GM04504 (cell line): ENCODE measurements around the gene TSPO.
A peak's percentile ranks its signal among the peaks of the same experiment; 100 is the strongest.
"Not testable (repeated sequence)": the region's sequence is repeated elsewhere in the genome, so short reads cannot be mapped to it uniquely, and the experiment has no call there.

ENCODE experiments used
- DNase-seq: peaks from one replicate; pipeline ENCODE4 v3.0.0-alpha.2; 2012; ENCODE audit warnings: low read depth

TSPO gene

DNA sequence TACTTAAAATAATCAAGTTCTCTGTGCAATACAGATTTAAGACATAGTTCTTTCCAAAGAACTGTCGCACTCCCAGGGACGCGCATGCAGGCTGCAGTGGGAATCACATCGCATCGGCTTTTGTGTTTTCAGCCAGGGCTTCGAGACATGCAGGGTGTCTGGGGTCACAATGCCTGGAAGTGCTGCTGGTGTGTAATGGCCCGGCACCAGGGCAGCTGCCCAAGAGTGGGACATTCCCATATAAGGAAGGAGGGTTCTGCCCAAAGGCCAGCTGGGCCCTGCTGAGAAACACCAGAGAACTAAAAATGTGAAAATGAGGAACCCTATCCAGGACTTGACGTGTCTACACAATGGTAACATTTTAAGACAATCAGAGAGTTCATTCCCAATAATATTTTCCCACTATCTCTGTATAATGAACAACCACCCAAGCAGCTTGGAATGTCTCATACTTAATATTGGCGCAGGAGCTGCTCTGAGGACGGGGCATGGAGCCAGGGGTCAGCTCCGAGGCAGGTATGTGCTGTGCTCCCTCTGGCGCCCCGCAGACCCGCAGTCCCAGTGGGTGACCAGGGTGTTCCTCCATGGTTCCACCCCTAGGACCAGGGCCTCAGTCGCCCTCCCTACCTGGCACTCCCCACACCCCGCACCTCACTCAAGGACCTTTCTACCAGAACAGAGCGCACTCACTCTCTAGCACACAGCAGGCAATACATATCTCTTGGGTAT lies 19.4 kb upstream of the TSPO start:
- DNase-seq = no peak

DNA sequence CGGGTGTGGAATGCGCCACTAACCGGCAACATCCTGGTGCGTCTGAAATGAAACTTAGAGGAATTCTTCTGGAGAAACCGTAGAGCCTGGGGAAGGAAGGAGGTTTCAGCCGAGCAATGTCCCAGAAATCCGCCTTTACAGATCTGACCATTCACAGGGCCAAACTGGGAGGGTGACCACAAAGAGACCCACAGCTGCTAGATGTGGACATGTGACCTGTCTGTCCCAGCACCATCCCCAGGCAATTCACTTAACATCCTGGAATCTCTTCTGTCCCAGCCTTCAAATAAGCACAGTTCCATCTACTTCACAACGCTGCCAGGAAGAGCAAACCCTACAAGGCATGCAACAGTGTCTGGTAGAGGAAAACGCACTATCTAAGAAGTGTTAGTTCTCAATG lies 18.0 kb upstream of the TSPO start:
- DNase-seq = no peak

DNA sequence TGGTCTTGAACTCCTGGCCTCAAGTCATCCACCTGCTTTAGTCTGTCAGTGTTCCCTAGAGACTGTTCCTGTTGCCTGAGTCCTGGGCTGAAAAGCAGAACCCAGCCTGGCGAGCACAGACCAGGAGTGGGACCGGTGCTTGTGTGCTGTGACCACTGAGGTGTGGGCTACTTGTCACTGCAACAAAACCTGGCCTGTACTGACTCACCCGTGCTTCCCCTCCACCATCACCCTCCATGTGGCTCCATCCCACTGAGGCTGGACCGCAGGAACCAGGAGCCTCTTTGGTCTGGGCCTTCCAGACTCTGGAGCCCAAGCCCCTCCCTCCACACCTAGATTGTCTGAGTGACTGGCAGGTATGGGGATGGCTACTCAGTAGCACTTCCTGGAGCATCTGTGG lies 16.8 kb upstream of the TSPO start:
- no peak for DNase-seq

DNA sequence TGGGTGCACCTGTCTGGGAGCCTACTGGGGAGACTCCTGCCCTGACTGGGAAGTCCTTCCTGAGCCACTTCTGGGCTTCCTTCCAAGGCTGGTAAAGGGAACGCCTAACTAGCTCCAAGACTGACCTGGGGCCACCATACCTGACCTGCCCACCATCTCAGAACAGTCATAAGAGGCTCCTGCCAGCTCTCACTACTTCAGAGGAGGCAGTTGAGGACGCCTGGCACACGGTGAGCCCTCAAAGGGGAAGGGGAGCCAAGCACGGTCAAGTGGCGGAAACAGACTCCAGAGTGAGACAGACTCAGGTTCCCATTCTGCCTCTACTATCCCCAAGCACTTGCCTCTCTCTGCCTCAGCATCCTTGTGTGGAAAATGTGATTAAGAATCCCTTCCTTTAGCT lies 15.8 kb upstream of the TSPO start:
- no peak for DNase-seq

DNA sequence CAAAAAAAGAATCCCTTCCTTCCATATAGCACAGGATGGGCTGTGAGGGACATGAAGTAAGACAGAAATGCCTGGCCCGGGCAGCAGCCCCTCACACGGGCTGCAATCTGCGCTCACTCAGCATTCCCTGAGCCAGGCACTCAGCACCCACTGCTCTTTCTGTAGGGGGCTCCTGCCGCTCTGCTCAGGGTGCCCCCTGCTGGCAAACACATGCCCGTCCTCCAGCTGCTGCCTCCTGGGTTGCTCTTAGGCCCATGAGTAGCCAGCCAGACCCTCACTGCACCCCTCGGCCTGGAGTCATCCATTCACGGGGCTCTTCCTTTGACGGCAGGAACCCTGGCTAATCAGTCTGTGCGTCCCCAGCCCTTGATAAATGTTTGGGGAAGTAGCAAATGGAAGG lies 15.1 kb upstream of the TSPO start:
- no peak for DNase-seq

DNA sequence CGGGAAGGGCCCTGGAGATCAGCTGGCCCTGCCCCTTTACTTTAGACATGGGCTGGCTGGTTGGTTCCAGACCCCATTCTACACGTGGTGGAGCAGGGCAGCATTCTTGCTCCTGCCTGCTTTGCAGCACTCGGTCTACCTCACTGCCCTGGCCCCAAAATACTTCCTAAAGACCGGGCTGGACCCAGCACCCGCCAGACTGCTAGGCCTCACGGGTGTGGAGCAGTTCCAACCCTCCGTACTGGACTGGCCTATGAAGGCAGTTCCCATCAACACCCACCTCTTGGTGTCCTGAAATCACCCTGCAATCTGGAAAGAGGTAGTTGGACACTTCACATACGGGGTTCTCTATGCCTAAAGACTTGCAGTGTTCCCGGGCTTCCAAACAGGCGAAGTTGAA lies 14.6 kb upstream of the TSPO start:
- no peak for DNase-seq

DNA sequence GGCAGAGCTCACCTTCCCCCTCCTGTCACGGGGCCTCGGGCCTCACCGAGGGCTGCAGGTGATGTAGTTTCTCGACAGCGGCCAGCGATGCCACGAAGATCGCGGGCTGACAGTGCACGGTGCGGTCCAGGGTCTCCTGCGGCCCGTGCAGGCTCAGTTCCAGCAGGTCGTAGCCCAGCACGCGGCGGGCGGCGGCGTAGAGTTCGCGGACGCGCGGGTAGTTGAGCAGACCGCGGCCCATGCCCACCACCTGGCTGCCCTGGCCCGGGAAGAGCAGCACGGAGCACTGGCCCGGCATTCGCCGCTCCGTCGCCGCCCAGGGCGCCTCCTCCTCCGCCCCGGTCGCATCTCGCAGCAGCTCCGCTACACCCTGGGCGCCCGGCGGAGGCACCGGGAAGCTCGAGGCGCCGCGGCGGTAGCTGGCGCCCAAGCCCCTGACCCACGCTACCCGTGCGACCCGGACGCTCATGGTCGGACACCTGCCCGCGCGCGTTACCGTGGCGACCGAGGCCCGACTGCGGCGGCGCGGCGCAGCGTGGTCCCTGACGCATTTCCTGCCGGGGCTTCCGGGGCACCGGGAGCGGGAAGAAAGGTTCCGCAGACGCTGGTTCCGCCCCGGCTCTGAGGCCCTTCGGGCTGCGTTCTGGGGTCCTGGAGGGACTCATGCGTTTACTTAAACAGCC lies 8.3 kb upstream of the TSPO start, which contains the start of gene MCAT:
Gene MCAT (minus strand): TSS at position 519 of the 683 bp plus-strand sequence. CDS start 50 bp downstream, at position 469.
- peak; percentile 35 for DNase-seq

DNA sequence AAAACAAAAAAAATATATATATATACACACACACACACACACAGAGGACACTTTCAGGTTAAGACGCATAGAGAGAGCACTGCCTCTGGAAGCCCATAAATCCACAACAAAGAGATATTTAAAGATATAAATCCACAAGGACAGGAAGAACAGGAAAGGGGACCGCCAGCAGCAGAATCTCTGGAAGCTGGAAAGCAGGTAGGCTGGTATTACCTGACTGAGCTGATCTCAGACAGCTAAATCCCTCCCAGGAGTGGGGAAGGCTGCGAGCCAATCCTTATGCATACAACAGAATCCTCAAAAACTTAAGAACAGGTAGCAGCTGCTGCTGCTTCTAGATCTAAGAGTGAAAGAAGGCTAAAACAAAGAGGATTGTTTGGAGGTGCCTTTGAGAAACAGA lies 6.4 kb upstream of the TSPO start:
- no peak for DNase-seq

DNA sequence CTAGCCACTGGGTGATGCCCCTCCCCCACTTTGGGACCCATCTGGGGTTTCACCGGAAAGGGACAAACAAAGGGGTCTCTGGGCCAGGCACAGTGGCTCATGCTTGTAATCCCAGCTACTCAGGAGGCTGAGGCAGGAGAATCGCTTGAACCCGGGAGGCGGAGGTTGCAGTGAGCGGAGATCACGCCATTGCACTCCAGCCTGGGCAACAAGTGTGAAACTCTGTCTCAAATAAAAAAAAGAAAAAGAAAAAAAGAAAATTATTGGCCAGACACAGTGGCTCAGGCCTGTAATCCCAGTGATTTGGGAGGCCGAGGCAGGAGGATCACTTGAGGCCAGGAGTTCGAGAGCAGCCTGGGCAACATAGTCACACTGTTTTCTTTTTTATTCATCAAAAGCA lies 6.0 kb upstream of the TSPO start:
- not testable (repeated sequence) for DNase-seq

DNA sequence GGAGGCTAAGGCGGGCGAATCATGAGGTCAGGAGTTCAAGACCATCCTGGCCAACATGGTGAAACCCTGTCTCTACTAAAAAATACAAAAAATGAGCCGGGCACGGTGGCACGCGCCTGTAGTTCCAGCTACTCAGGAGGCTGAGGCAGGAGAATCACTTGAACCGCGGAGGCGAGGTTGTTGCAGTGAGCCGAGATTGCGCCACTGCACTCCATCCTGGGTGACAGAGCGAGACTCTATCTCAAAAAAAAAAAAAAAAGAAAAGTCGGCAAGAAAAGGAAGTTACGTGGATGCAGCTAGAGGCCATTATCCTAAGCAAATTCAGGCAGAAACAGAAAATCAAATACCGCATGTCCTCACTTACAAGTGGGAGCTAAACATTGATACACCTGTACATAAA lies 5.0 kb upstream of the TSPO start:
- DNase-seq = not testable (repeated sequence)

DNA sequence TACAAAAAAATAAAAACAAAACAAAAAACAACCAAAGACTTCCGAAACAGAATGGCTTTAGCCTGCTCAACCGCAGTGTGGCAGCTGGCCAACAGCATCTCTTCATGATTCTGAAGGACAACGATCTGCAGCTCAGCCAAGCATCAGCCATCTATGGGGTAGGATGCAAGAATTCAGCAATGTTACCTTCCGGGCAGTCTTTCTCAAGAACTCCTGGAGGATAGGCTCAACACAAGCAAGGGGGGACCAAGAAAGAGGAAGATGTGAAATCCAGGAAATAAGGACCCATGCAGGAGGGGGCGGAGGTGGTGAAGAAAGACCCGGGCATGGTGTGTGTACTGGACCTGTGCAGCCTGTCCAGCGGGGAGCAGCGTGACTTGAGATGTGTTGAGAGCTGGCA lies 3.5 kb upstream of the TSPO start:
- DNase-seq = no peak

DNA sequence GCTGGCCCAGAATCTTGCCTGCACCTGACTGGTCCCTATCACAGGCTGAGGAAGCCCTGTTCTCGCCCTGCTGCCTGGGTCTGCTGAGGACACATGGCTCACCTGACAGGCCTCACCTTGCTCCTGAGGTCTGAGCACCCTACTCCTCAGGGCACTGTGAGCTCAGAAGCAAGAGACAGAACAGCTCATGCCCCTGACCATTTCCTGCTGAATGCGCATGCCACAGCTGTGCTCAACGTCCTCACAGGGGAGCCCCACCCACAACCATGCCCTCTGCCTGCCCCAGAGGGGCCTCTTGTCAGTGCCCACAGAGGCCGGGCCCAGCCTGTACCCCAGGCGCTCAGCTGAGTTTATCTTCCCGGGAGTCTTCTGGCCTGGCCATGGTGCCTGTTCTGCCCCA lies 2.8 kb upstream of the TSPO start:
- DNase-seq = no peak

DNA sequence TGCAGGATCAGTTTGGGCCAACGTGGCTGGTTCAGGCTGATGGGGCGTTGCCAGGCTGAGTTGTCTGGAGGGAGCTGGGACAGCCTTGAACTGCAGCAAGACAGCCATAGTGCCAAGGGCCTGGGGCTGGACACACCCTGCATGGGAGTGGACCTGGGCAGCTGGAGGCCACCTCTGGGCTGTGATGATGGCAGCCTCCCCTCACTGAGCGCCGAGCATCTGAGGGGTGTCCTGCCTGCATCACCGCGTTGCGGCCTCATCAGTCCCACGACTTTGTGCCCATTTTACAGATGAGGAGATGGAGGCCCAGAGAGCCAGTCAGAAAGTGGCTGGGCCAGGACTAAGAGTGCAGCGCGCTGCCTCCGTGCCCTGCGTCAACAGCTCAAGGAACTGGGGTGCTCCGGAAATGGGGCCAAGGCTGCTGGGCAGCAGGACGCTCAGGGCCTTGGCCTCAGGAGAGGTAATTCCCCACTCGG lies 590 bp upstream of the TSPO start:
- no peak for DNase-seq

DNA sequence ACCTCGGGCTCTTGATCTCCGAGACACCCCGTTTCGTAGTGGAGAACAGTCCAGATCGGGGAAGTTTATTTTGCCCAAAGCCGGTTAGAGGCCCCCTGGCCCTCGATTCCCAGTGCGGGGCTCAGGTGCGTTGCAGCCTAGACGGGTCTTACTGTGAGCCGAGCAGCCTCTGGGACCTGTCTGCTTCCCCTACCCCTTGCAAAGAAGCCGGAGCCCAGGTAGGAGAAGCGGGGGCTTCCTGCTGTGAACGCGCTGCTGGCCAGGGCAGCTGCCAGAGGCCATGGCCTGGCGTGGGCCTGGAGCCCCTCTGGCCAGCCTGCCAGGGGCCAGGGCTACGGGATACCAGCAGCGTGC lies 621 bp downstream of the TSPO start:
- DNase-seq = no peak

DNA sequence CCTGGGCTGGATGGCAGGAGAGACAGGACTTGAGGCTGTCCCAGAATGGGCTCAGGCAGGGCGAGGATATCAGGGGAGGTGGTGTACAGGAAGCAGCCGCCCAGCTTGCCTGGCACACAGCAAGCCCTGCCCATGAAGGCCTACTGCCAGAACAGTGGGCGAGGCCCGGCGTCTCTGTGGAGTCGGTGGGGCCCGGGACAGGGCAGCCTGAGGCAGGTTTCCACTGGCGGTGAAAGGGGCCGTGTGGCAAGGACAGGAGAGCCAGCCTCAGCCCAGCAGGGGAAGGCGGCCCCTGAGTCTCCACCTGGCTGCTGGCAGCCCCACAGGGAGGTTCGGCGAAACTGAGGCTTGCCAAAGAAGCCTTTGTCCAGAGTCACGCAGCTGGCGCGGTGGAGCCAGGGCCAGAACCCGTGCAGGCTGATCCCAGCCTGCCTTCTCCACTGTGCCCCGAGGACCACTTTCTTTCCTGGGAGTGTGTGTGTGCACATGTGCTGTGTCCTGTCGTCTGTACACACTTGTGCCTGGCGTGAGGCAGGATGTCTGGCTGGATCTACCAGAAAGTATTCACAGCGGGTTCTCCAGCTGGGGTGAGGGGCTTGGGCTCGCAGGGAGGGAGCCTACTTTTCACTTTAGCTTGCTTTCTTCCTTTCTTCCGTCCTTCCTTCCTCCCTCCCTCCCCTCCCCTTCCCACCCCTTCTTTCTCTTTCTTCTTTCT lies 1.2 kb downstream of the TSPO start:
- peak; percentile 27 for DNase-seq

DNA sequence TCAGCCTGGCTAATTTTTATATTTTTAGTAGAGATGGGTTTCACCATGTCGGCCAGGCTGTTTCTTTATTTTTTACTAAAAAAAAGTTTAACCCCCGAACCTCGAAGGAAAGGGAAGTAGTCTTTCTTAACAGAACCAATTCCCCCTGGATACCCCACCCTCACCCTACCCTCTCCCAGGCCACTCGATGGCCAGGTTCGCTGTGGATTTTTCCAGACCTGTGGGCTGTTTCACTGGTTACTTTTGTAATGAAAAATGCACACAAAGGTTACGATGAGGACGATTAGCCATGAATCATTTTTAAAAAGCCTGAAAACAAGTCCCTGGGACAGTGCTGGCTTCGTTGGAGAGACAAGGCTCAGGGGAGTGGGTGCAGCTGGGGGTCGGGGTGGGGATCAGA lies 2.5 kb downstream of the TSPO start:
- DNase-seq = no peak

DNA sequence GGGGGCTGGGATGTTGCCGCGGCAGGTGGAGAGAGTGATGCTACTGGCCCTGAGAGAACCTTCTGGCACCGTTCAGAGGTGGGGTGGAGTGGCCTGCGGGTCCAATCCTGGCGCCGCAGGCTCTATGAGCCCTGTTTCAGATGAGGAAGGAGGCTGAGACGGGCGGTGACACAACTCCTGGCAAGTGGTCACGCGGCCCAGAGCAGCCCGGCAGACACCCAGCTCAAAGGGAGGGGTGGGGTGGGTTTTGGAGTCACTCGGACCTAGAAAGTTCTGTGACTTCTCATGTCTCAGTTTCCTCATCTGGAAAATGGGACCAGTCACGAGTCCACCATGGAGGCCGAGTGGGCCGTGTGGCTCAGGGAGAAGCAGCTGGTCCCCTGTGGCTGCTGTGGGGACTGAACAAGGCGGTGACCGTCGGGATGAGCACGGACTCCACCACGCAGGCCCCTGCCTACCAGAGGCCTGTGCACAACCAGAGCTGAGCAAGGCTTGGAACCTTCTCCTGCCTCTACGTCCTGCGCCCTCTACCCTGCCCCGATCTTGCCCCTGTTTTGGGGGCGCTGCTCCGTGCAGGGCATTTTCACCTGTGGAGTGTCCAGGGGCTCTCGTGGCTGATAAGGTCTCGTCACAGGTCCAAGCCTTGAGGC lies 3.7 kb downstream of the TSPO start:
- DNase-seq = no peak

DNA sequence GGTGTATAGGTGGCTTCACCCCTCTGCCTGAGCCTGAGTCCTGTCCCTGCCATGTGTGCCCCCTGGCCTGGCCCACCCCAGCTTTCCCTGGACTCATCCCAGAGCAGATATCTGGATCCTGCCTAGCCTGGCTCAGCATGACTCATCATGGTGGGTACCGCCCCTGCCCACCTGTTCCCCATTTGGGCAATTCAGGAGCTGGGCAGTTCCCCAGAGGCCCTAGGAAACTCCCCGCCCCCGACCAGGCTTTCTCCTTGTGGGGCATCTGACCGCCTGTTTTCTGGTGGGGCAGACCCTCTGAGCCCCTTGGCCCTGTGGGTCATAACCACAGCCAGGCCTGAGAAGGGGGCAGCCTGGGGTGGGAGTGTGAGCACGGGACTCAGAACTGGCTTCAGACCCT lies 4.4 kb downstream of the TSPO start:
- no peak for DNase-seq

DNA sequence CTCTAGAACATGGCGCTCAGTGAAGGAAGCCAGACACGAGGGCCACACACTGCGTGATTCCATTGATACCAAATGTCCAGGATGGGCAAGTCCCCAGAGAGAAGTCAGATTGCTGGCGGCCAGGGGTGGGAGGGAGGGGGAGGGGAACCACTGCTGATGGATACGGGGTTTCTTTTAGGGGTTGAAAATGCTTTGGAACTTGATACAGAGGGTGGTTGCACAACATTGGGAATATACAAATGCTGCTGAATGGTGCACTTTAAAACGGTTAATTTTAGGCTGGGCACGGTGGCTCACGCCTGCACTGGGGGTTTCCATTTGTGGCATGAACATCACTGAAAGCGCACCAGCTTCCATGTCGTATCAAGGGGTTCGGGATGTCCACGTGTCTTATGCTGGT lies 5.1 kb downstream of the TSPO start:
- DNase-seq = no peak

DNA sequence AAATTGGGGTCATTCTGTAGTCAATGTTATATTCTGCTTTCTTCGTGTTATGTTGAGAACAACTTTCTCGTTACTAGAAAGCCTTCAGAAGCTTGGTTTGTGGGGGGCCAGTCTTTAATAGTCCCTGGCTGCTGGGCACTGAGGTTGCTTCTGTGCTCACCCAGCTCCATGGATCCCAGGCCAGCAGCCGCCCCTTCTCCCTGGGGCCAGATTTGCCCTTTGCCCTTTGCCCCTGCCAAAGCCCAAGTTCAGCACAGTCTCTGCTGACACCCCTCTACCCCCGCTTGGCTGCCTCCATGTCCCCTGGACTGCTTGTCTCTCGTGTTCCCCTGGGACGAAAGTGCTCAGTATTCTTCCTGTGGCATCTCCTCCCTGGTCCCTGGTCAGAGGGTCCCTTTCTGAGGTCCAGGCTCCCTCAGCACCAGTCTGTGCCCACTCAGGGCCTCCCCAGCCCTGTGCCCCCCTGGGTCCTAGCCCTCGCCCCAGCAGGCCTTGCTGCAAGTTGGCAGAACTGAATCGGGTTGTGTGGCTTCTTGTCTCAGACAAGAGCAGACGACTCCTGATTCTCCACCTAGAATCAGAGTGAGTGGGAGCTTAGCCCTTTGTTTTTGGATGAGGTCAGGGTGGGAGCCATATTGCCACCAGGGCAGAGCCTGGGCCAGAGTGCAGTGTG lies 6.7 kb downstream of the TSPO start:
- no peak for DNase-seq

DNA sequence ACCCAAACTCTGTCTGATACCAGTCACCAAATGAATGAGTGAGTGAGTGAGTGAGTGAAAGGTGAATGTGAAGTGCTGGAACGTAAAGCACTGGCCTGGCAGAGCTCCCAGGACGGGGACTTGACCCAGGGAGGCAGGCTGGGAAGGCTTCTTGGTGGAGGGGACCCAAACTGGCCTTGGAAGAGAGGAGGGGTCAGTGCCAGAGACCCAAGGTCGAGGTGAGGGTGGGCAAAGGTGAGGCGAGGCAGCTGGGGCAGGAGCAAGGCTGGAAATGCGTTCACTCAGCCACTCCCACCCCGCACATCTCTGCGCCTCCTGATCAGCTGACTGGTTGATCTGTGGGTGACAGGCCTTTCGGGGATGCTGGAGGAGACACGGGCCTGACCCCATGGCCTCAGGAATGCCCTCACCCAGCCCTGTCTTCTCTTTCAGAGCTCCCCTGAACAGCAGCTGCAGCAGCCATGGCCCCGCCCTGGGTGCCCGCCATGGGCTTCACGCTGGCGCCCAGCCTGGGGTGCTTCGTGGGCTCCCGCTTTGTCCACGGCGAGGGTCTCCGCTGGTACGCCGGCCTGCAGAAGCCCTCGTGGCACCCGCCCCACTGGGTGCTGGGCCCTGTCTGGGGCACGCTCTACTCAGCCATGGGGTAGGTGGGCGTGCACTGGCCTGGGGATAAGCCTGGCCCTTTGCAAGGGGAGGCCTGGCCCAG lies 7.6 kb downstream of the TSPO start:
- no peak for DNase-seq
